HG03520 (cell line): ENCODE measurements around the gene SLA2.
"Not testable (repeated sequence)": the region's sequence is repeated elsewhere in the genome, so short reads cannot be mapped to it uniquely, and the experiment has no call there.

Source experiments
- ATAC-seq: cut with Tn5 transposase; IDR thresholded peaks from one replicate; pipeline ENCODE4 v1.9.1; 2021; ENCODE audit warnings: mild to moderate bottlenecking, moderate library complexity; ENCODE audit not compliant: unreplicated experiment

Gene SLA2

DNA sequence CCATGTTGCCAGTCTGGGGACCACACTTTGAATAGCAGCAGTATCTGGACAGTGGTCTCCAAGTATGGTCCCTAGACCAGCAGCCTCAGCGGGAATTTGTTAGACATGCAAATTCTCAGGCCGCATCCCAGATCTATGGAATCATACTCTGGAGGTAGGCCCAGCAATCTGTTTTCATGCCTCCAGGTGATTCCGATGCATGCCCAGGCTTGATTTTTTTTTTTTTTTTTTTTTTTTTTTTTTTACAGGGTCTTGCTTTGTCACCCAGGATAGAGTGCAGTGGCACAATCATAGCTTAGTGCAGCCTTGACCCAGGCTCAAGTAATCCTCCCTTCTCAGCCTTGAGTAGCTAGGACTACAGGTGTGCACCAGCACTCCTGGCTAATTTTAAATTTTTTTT, 682 bp upstream of the SLA2 start:
- no peak for ATAC-seq

DNA sequence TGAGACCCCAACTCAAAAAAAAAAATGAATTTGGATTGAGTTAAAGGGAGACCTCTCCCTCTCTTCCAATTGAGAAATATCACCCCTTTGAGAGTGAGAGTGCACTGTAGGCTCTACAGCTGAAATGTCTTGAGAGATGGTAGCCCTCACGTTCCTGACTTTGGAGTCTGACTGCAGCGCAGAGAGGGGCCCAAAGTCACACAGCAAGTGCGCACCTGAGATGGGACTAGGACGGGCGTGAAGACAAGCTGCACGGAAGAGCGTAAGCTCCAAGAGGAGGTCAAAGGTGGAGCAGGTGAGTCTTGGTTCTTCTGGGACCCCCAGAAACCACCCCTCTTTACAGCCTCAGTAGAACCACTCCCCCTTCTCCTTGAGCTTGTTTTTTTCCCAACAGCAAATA, 643 bp downstream of the SLA2 start:
- no peak for ATAC-seq

DNA sequence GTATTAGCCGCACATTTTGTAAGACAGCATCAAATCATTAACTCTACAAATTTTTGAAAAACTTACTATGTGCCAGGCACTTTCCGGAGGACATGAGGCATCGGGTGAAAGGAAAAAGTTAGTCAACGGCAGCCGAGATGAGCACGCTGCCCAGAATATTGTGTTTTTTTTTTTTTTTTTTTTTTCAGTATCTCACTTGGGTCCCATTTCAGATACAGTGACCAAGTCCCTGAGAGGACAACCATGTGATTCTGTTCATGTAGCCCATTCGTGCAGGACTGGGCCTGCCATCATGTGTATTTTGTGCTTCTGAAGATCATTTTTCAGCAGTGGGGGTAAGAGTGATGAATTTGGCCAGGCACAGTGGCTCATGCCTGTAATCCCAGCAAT, 1.3 kb downstream of the SLA2 start:
- no peak for ATAC-seq

DNA sequence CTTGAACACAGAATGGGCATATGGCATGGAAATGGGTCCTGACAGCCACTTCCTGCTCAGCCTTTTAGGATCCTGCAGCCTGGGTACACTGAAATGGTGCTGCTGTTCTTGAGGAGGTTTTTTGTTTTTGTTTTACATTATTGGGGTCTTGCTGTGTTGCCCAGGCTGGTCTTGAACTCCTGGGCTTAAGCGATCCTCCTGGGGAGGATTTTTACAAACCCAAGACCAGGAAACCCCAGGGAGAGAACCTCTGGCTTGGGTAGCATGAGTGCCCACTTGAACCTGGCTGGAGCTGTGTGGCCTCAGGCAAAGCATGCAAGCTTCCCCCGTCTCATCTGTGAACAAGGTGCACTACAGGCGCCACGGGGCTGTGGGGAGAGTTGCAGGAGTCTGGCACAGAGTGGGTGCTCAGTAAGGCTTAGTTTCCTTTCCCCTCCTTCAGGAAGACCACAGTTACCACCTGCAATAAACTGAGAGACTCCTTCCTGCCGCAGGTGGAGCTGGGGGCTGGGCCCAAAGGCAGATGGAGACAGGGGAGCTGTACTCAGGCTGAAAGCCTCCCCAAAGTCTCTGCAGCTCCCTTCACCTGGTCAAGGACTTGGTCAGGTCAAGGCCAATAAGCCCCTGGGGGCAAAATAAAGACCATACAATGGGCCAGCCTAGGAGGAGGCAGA, 1.8 kb downstream of the SLA2 start:
- ATAC-seq: no peak

GRCh38 chr20:36642136-36642535, 3.9 kb downstream of the SLA2 start:
- ATAC-seq: no peak

DNA sequence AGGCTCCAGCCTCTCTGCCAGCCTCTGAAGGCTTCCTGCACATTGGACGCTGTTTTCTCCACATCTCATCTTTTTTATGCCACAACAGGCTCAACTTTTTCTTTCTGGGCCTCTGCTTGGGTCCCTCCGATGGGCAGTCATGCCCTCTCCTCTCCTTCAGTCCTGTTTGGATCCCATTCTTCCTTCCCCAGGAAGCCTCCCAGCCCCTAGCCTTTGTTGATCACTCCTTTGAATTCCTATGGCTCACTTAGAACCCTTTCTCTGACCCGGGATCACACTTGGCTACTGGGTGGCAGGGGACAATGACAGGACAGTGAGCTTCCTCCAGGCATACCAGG, 4.5 kb downstream of the SLA2 start:
- ATAC-seq: no peak

DNA sequence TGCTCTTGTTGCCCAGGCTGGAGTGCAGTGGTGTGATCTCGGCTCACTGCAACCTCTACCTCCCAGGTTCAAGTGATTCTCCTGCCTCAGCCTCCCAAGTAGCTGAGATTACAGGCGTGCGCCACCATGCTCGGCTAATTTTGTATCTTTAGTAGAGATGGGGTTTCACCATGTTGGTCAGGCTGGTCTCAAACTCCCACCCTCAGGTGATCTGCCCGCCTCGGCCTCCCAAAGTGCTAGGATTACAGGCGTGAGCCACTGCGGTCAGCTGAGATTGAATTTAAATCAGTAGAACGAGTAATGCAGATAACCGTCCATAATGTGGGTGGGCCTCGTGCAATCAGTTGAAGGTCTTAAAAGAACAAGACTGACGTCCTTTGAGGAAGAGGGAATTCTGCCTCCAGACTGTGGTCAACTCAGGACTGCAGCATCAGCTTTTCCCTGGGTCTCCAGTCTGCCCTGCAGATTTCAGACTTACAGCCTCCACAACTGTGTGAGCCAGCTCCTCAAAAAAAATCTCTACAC, 7.1 kb downstream of the SLA2 start:
- ATAC-seq: not testable (repeated sequence)

DNA sequence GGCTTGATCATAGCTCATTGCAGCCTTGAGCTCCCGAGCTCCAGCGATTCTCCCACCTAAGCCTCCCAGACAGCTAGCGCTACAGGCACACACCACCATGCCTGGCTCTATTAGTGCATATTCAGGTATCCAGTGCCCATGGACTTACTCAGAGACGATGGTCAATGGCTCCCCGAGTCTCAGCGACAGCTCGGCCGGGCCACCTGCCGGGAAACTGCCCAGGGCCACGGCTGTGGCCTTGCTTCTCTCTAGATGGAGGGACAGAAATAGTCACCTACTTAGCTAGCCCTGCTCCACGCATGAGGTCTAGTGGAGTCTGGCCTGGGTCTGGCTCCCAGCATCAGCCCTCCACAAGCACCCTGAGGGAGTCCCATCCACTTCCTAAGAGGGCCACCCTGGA, 11.7 kb downstream of the SLA2 start:
- ATAC-seq: no peak

DNA sequence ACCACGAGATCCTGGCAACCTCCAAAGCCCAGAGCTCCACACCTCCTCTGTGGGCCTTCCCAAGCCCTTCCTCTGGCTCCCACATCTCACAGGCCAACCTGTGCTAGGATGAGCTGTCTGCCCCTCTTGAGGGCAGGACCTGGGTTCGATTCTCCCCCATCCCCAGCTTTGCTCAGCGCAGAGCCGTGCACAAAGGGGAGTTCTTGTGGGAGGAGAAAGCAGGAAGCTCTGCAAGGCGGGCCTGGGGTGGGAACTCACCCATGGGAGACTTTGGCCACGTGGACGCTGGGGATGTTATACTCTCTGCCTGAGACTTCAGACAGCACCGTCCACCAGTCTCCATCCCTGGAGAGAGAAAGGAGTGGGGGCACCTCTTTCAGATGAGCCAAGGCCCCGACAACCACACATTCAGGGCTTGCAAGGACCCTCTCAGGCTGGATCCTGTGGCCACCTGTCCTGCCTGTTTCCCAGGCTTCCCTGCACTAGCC, 12.7 kb downstream of the SLA2 start:
- ATAC-seq: no peak

GRCh38 chr20:36632487-36633284, 13.3 kb downstream of the SLA2 start:
- ATAC-seq: no peak

GRCh38 chr20:36632147-36632486, 13.9 kb downstream of the SLA2 start:
- ATAC-seq: no peak

- no peak for ATAC-seq
These were observed 14.3 kb downstream of the SLA2 start for GRCh38 chr20:36631646-36632045.

- ATAC-seq: no peak
These were observed 16.0 kb downstream of the SLA2 start for GRCh38 chr20:36629719-36630681.

GRCh38 chr20:36628076-36628475, 17.9 kb downstream of the SLA2 start:
- no peak for ATAC-seq

GRCh38 chr20:36624944-36625324, 21.1 kb downstream of the SLA2 start:
- no peak for ATAC-seq

- ATAC-seq: no peak
These were observed 21.7 kb downstream of the SLA2 start for GRCh38 chr20:36624068-36624943.

- ATAC-seq: no peak
These were observed 22.6 kb downstream of the SLA2 start for GRCh38 chr20:36623444-36623843.

- no peak for ATAC-seq
These were observed 25.1 kb downstream of the SLA2 start for GRCh38 chr20:36620917-36621316.

GRCh38 chr20:36614781-36615557, 31.0 kb downstream of the SLA2 start:
- no peak for ATAC-seq

- no peak for ATAC-seq
These were observed 32.0 kb downstream of the SLA2 start for GRCh38 chr20:36613974-36614373.
